Naive thymus-derived CD4-positive, alpha-beta T cell (primary cell): Measurements from ENCODE around the gene SNAP25. TPM values are rescaled to one million over a fixed set of nuclear protein-coding genes. Genes with fewer than 3 reads are reported as not detected.

Experiments used
- ATAC-seq: fragments of 150-1000 bp; cut with Tn5 transposase; 2 replicates; pipeline ENCODE4 v1.10.0; 2021; ENCODE audit warnings: mild to moderate bottlenecking, moderate library complexity
- CTCF ChIA-PET: fragments of 350-600 bp; sonication (Branson Sonifier 250); formaldehyde crosslinking; loops from one replicate; lab custom pipeline; 2021; ENCODE audit warnings: antibody characterized with exemption; lab: Charles Lee
- POLR2A ChIA-PET: fragments of 350-600 bp; sonication (Branson Sonifier 250); formaldehyde crosslinking; loops from one replicate; lab custom pipeline; 2021; ENCODE audit warnings: antibody characterized with exemption, inconsistent platforms; lab: Charles Lee
- DNase-seq, 9 donors: peaks; one replicate each; pipeline versions ENCODE4 v3.0.0 to v3.0.0-alpha.2; 2020 to 2022; ENCODE audit warnings: mixed read lengths in 1 of 9
- H3K27ac ChIP-seq: one replicate; pipeline ENCODE4 v1.7.0; 2013; ENCODE audit warnings: mild to moderate bottlenecking, low read depth, low read length, moderate library complexity
- H3K27me3 ChIP-seq, 2 donors: one replicate each; pipeline ENCODE4 v1.7.0; 2013; ENCODE audit warnings: low read length in 2 of 2, mild to moderate bottlenecking in 2 of 2, moderate library complexity in 2 of 2; ENCODE audit not compliant: control insufficient read depth in 2 of 2, insufficient read depth in 2 of 2
- H3K36me3 ChIP-seq, 3 experiments: 1 replicate in 2 of 3; 2 replicates in 1 of 3; pipeline ENCODE4 v1.7.0; 2013; ENCODE audit warnings: low read length in 3 of 3, mild to moderate bottlenecking in 3 of 3, moderate library complexity in 1 of 3; ENCODE audit not compliant: insufficient read depth in 3 of 3, control insufficient read depth in 2 of 3
- H3K4me1 ChIP-seq, 2 donors: one replicate each; pipeline ENCODE4 v1.7.0; 2013; ENCODE audit warnings: low read length in 2 of 2, mild to moderate bottlenecking in 2 of 2, moderate library complexity in 1 of 2; ENCODE audit not compliant: control insufficient read depth in 2 of 2, insufficient read depth in 2 of 2
- H3K4me3 ChIP-seq: 2 replicates; pipeline ENCODE4 v1.7.0; 2013; ENCODE audit warnings: mild to moderate bottlenecking, low read length
- H3K9me3 ChIP-seq, 3 experiments: 1 replicate in 2 of 3; 2 replicates in 1 of 3; pipeline ENCODE4 v1.7.0; 2013; ENCODE audit warnings: low read length in 3 of 3; ENCODE audit not compliant: control insufficient read depth in 2 of 3
- H3K27ac Mint-ChIP-seq, 9 donors: one replicate each; pipeline ENCODE4 v1.8.0; 2020 to 2022; ENCODE audit warnings: mixed read lengths in 9 of 9, mild to moderate bottlenecking in 8 of 9, moderate library complexity in 5 of 9, inconsistent platforms in 2 of 9
- H3K27me3 Mint-ChIP-seq, 5 donors: one replicate each; pipeline ENCODE4 v1.8.0; 2021 to 2022; ENCODE audit warnings: mixed read lengths in 5 of 5, mild to moderate bottlenecking in 1 of 5
- H3K36me3 Mint-ChIP-seq, 5 donors: one replicate each; pipeline ENCODE4 v1.8.0; 2020 to 2022; ENCODE audit warnings: mixed read lengths in 5 of 5, mild to moderate bottlenecking in 3 of 5, inconsistent platforms in 1 of 5
- H3K4me1 Mint-ChIP-seq, 7 donors: one replicate each; pipeline ENCODE4 v1.8.0; 2020 to 2022; ENCODE audit warnings: mixed read lengths in 7 of 7, mild to moderate bottlenecking in 3 of 7, inconsistent platforms in 1 of 7
- H3K4me3 Mint-ChIP-seq, 10 donors: one replicate each; pipeline ENCODE4 v1.8.0; 2020 to 2022; ENCODE audit warnings: mild to moderate bottlenecking in 10 of 10, mixed read lengths in 10 of 10, moderate library complexity in 6 of 10, inconsistent platforms in 2 of 10
- H3K9me3 Mint-ChIP-seq, 11 donors: one replicate each; pipeline ENCODE4 v1.8.0; 2020 to 2022; ENCODE audit warnings: mixed read lengths in 11 of 11, mild to moderate bottlenecking in 4 of 11, inconsistent platforms in 1 of 11, moderate library complexity in 1 of 11
- intact Hi-C, 2 donors: fragments of 100-400 bp; cut with micrococcal nuclease; formaldehyde crosslinking; loops; one replicate each; pipeline ENCODE4 v1.15.1; 2023
- polyA plus RNA-seq, 2 donors: library from polyadenylated mRNA; unstranded; fragments of 300-500 nt; fragmentation: Illumina TruSeq; gene quantifications; one replicate each; pipeline ENCODE4 v1.2.3, GENCODE V29; 2021
- total RNA-seq, 6 experiments: library from RNA in 5 of 6; stranded (reverse) in 5 of 6; gene quantifications; 1 replicate in 5 of 6; 2 replicates in 1 of 6; pipeline ENCODE4 v1.2.3 and lab custom pipeline; 2021 to 2026

SNAP25 gene
- total and polyA plus RNA-seq, 7 experiments from 2014 or later, result 0.11 to 0.39 TPM; not detected in 5

DNA sequence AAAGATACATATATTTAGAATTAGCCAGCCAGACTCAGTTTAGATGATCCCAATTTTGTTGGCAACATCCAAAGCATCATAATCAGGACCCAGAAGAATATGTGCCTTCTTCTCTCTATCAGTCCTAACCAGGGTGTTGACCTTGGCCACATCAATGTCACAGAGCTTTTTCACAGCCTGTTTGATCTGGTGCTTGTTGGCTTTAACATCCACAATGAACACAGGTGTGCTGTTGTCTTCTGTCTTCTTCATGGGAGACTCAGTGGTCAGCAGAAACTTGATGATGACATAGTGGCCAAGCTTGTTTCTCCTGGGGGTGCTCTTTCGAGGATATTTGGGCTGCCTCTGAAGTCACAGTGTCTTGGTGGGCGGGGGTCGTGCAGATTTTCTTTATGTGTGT, 130.5 kb downstream of the SNAP25 start:
- no peak for DNase-seq
- Mint-ChIP-seq H3K4me3 (no peak overlapping the region), H3K27ac (no peak overlapping the region), H3K36me3 (peaks cover 0 to 4% (median 0%) of the 10 kb centered on the region in 5 donors), H3K27me3 (peaks cover 0 to 2% (median 0%) of the 10 kb centered on the region in 5 donors), H3K9me3 (peaks cover 0 to 4% (median 0%) of the 10 kb centered on the region in 11 donors), H3K4me1 (peaks cover 0 to 23% (median 4%) of the 10 kb centered on the region in 7 donors)
- no peak overlapping the region for H3K4me3 ChIP-seq
- intact Hi-C loops, result no loop called here
- no peak overlapping the region for H3K27ac ChIP-seq
- ChIA-PET POLR2A (interaction anchor here (0.8 kb wide), 1 partner anchor 21 kb away, joined by 3 read pairs; no protein-coding TSS in a partner anchor), CTCF (no interaction called here)
- peaks cover 0 to 14% of the 10 kb centered on the region in 2 donors for H3K4me1 ChIP-seq
- no peak for ATAC-seq
- no peaks in the 10 kb centered on the region for H3K36me3 ChIP-seq
- H3K9me3 ChIP-seq, result no peaks in the 10 kb centered on the region
- H3K27me3 ChIP-seq, result no peaks in the 10 kb centered on the region

DNA sequence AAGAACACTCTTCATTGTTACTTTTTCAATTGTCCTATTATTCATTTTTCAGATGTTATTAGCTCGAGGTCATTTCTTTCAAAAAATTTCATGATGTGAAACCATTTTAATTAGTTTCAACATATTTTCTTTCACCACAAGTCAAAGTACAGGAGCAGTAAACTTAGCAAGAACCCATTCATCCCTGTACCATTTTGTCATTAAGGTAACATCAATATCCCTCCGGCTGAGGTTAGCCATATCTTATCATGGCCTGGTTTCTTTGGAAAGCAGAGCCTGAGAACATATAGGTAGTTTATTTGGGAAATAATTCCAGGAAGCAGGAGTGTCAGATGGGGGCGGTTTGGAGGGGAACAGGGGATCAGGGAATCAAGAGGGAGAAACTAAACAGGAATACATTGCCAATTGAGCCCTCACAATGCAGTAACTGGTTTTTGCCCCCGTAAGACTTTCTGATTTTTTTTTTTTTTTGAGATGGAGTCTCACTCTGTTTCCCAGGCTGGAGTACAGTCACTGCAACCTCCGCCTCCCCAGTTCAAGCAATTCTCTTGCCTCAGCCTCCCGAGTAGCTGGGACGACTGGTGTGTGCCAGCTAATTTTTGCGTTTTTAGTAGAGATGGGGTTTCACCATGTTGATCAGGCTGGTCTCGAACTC, 131.7 kb downstream of the SNAP25 start:
- intact Hi-C loops, result loop anchor here in 1 of 2 donors (2.0 to 10.0 kb wide), 2 partner anchors 132 to 316 kb away; partner anchors contain the start of genes ANKEF1 and SNAP25
- Histone ChIP-seq H3K36me3 (no peaks in the 10 kb centered on the region), H3K4me1 (peaks cover 0 to 14% of the 10 kb centered on the region in 2 donors), H3K4me3 (no peak overlapping the region), H3K9me3 (no peaks in the 10 kb centered on the region), H3K27ac (no peak overlapping the region), H3K27me3 (no peaks in the 10 kb centered on the region)
- ChIA-PET POLR2A (no interaction called here), CTCF (no interaction called here)
- no peak for ATAC-seq
- H3K4me3 Mint-ChIP-seq, result peak overlapping the region in 1 of 10 donors; percentile 48
- H3K4me1 Mint-ChIP-seq, result peaks cover 0 to 23% (median 4%) of the 10 kb centered on the region in 7 donors
- no peak for DNase-seq
- H3K36me3 Mint-ChIP-seq, result peaks cover 0 to 4% (median 0%) of the 10 kb centered on the region in 5 donors
- H3K27ac Mint-ChIP-seq, result peak overlapping the region in 3 of 9 donors; percentile 16 to 86 (median 34)
- peaks cover 0 to 2% (median 0%) of the 10 kb centered on the region in 5 donors for H3K27me3 Mint-ChIP-seq
- peaks cover 0 to 4% (median 0%) of the 10 kb centered on the region in 11 donors for H3K9me3 Mint-ChIP-seq

DNA sequence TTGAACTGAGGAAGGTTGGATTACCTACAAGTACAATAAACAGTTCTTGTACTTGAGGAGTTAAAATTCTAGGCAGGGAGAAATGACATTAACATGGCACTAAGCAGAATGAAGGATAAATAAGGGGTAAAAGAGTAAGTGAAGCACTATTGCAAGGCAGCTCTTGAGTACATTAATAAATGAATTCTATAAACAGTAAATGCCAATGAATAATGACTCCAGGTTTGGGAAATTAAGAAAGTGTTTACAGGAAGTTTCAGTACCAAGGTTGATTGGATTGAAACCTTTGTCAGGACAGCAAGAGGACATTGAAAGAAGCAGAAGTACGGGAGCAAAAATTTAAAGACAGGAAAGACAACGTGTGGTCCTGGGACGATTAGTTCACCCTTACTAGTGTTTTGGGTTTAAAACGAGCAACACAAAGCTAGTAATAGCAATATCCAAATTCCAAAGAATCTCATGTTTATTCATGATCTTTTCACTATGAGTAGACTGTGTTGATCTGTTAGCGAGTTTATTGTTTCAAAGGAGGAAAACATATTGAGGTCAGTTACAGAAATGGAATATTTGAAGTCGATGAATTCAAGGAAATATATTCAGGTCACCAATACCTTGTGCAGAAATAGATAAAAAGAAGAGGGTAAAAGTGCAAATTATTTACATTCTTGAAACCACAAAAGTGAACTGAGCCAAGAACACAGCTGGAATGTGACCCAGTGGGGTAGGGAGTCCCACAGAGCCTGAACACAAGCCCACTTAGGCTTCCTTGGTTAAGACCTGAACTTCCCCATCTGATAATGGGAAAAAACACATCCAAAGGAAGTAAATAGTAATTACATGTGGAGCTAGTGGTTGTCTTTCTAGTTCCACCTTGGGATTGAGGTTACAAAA, 134.5 kb downstream of the SNAP25 start:
- intact Hi-C loops, result loop anchor here in 1 of 2 donors (10.0 kb wide), 1 partner anchor 318 kb away; the partner anchor contains the start of gene ANKEF1
- H3K27ac ChIP-seq, result no peak overlapping the region
- H3K27ac Mint-ChIP-seq, result no peak overlapping the region
- H3K27me3 ChIP-seq, result no peaks in the 10 kb centered on the region
- no peak overlapping the region for H3K4me3 Mint-ChIP-seq
- H3K36me3 ChIP-seq, result no peaks in the 10 kb centered on the region
- H3K4me1 ChIP-seq, result peaks cover 0 to 14% of the 10 kb centered on the region in 2 donors
- no peaks in the 10 kb centered on the region for H3K9me3 ChIP-seq
- peaks cover 0 to 23% (median 4%) of the 10 kb centered on the region in 7 donors for H3K4me1 Mint-ChIP-seq
- H3K4me3 ChIP-seq, result no peak overlapping the region
- ATAC-seq (no peak), DNase-seq (no peak)
- CTCF ChIA-PET, result no interaction called here
- POLR2A ChIA-PET, result no interaction called here
- H3K9me3 Mint-ChIP-seq, result peaks cover 0 to 5% (median 0%) of the 10 kb centered on the region in 11 donors
- H3K36me3 Mint-ChIP-seq, result peaks cover 0 to 4% (median 0%) of the 10 kb centered on the region in 5 donors
- H3K27me3 Mint-ChIP-seq, result peaks cover 0 to 8% (median 0%) of the 10 kb centered on the region in 5 donors

DNA sequence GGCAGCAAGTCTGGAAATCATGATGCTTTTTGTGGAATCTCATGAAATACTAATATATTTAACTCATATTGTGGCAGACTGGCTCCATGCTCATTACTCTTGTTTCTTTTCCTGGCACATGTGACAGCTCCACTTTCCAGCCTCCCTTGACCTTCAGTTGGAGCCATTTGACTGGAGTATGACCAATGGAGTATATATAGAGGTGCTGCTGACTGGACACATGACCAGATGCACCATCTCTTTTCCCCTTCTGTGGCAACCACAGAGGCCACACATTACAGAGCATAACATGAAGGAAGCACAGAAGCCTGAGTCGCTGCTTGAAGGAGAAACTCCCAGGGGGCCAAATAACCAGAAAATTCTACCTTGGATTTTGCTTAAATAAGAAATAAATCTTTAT, 138.0 kb downstream of the SNAP25 start:
- intact Hi-C loops, result loop anchor here in 1 of 2 donors (10.0 kb wide), 1 partner anchor 322 kb away; the partner anchor contains the start of gene ANKEF1
- Mint-ChIP-seq H3K27me3 (peaks cover 0 to 8% (median 5%) of the 10 kb centered on the region in 5 donors), H3K9me3 (peaks cover 0 to 2% (median 0%) of the 10 kb centered on the region in 11 donors), H3K36me3 (no peaks in the 10 kb centered on the region), H3K4me3 (no peak overlapping the region), H3K27ac (no peak overlapping the region), H3K4me1 (peaks cover 0 to 10% (median 0%) of the 10 kb centered on the region in 7 donors)
- no peaks in the 10 kb centered on the region for H3K36me3 ChIP-seq
- ChIA-PET POLR2A (no interaction called here), CTCF (no interaction called here)
- no peaks in the 10 kb centered on the region for H3K4me1 ChIP-seq
- H3K4me3 ChIP-seq, result no peak overlapping the region
- no peaks in the 10 kb centered on the region for H3K9me3 ChIP-seq
- ATAC-seq, result no peak
- DNase-seq, result no peak
- H3K27me3 ChIP-seq, result no peaks in the 10 kb centered on the region
- H3K27ac ChIP-seq, result no peak overlapping the region

Other genes with a start within 250 kb of the SNAP25 start
- 1 to 10 TPM; 1.5 to 6.7 (median 2.9) TPM for gene ANKEF1, start 183.8 kb upstream of the SNAP25 start, total RNA-seq
- 1 to 10 TPM; 6.9 to 8.9 TPM for gene ANKEF1, start 183.8 kb upstream of the SNAP25 start, polyA plus RNA-seq
- gene MKKS, start 215.4 kb downstream of the SNAP25 start, total RNA-seq, result 10 to 100 TPM in 2 of 5 experiments, 1 to 10 TPM in 3; 4.5 to 16.5 (median 9.8) TPM
- gene MKKS, start 215.4 kb downstream of the SNAP25 start, polyA plus RNA-seq, result 10 to 100 TPM; 36.4 to 38.6 TPM
- 1 to 10 TPM; 4.2 to 8.2 (median 6.5) TPM for gene SLX4IP, start 216.5 kb downstream of the SNAP25 start, total RNA-seq
- 1 to 10 TPM; 1.6 to 2.2 TPM for gene SLX4IP, start 216.5 kb downstream of the SNAP25 start, polyA plus RNA-seq